Peyer's patch (tissue), 4 donors: Measurements from ENCODE around the gene AUTS2. TPM values are rescaled to one million over a fixed set of nuclear protein-coding genes. Genes with fewer than 3 reads are reported as not detected.

Source experiments
- DNase-seq, 3 donors: peaks; one replicate each; pipeline ENCODE4 v3.0.0-alpha.2; 2017 to 2019
- H3K27ac ChIP-seq, 4 donors: fragments of 200-600 bp; sonication (generic); one replicate each; pipeline ENCODE4 v1.5.1; 2016 to 2019
- H3K27me3 ChIP-seq, 2 donors: fragments of 200-600 bp; sonication (generic); one replicate each; pipeline ENCODE4 v1.5.1; 2019
- H3K36me3 ChIP-seq, 3 donors: fragments of 200-600 bp; sonication (generic); one replicate each; pipeline ENCODE4 v1.5.1; 2016 to 2019
- H3K4me1 ChIP-seq, 4 donors: fragments of 200-600 bp; sonication (generic); one replicate each; pipeline ENCODE4 v1.5.1; 2016 to 2019
- H3K4me3 ChIP-seq, 4 donors: fragments of 200-600 bp; sonication (generic); 1 replicate in 3 of 4; 2 replicates in 1 of 4; pipeline ENCODE4 v1.5.1; 2016 to 2019; ENCODE audit warnings: mild to moderate bottlenecking in 1 of 4
- H3K9me3 ChIP-seq, 4 donors: fragments of 200-600 bp; sonication (generic); one replicate each; pipeline ENCODE4 v1.5.1; 2016 to 2019; ENCODE audit warnings: mild to moderate bottlenecking in 1 of 4
- POLR2A ChIP-seq, 2 donors: fragments of 450-650 bp; IDR thresholded peaks; one replicate each; pipeline ENCODE4 v1.5.1; 2017; ENCODE audit warnings: antibody characterized with exemption in 2 of 2, mild to moderate bottlenecking in 2 of 2, moderate library complexity in 2 of 2
- total RNA-seq, 4 donors: library from RNA; depleted of rRNA; stranded (reverse); fragments of >200 nt; gene quantifications; one replicate each; pipeline ENCODE4 v1.1.0, GENCODE V29; 2016
- TF ChIP-seq, protein P1 (sequence below), 6 experiments: fragments of 450-650 bp in 4 of 6; fragments of 200-600 bp in 2 of 6; sonication (generic) in 1 of 6; IDR thresholded peaks; one replicate each; pipeline ENCODE4 v1.5.1; 2017 to 2019; ENCODE audit warnings: antibody characterized with exemption in 6 of 6, mild to moderate bottlenecking in 3 of 6, moderate library complexity in 1 of 6

AUTS2 gene
- total RNA-seq, 4 donors from 2014 or later: 55.9 to 90.0 (median 72.6) TPM

DNA sequence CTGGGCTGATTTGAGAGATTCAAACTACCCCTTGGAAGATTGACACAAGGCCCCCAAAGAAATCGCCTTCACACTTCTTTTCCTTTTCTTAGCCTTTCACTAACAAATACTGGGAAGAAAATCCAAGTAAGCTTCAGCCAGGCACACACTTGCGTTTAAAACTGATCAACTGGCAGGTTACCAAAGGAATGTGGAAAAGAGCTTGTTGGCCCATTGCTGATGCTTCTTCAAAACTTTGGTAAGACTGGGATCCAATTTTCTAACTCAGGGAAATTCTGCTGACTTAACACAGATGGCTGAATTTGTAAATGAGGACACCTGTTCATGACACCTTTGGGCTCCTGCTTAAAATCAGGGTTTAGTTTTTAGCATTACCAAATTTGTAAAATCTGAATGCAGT, 1069.1 kb downstream of the AUTS2 start:
- Histone ChIP-seq H3K9me3 (no peaks in the 10 kb centered on the region), H3K36me3 (no peaks in the 10 kb centered on the region), H3K4me3 (no peak overlapping the region), H3K27ac (no peak overlapping the region), H3K27me3 (no peaks in the 10 kb centered on the region), H3K4me1 (no peaks in the 10 kb centered on the region)
- TF ChIP-seq POLR2A (IDR thresholded peaks at IDR 0.05): no peak
- TF ChIP-seq, protein P1, sequence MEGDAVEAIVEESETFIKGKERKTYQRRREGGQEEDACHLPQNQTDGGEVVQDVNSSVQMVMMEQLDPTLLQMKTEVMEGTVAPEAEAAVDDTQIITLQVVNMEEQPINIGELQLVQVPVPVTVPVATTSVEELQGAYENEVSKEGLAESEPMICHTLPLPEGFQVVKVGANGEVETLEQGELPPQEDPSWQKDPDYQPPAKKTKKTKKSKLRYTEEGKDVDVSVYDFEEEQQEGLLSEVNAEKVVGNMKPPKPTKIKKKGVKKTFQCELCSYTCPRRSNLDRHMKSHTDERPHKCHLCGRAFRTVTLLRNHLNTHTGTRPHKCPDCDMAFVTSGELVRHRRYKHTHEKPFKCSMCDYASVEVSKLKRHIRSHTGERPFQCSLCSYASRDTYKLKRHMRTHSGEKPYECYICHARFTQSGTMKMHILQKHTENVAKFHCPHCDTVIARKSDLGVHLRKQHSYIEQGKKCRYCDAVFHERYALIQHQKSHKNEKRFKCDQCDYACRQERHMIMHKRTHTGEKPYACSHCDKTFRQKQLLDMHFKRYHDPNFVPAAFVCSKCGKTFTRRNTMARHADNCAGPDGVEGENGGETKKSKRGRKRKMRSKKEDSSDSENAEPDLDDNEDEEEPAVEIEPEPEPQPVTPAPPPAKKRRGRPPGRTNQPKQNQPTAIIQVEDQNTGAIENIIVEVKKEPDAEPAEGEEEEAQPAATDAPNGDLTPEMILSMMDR (IDR thresholded peaks at IDR 0.05): no peak
- no peak for DNase-seq

GRCh38 chr7:70668606-70669358, 1070.5 kb downstream of the AUTS2 start:
- Histone ChIP-seq H3K4me1 (no peaks in the 10 kb centered on the region), H3K27me3 (no peaks in the 10 kb centered on the region), H3K4me3 (no peak overlapping the region), H3K9me3 (no peaks in the 10 kb centered on the region), H3K27ac (no peak overlapping the region), H3K36me3 (no peaks in the 10 kb centered on the region)
- no peak for DNase-seq
- TF ChIP-seq POLR2A (IDR thresholded peaks at IDR 0.05): no peak
- TF ChIP-seq, protein P1 (IDR thresholded peaks at IDR 0.05): no peak

- Histone ChIP-seq H3K4me3 (no peak overlapping the region), H3K36me3 (no peaks in the 10 kb centered on the region), H3K27me3 (no peaks in the 10 kb centered on the region), H3K27ac (no peak overlapping the region), H3K9me3 (no peaks in the 10 kb centered on the region), H3K4me1 (no peaks in the 10 kb centered on the region)
- peak in 1 of 3 donors; percentile 61 for DNase-seq
- TF ChIP-seq POLR2A (IDR thresholded peaks at IDR 0.05): no peak
- TF ChIP-seq, protein P1 (IDR thresholded peaks at IDR 0.05): no peak
Observed at GRCh38 chr7:70669854-70670253, 1071.6 kb downstream of the AUTS2 start.

DNA sequence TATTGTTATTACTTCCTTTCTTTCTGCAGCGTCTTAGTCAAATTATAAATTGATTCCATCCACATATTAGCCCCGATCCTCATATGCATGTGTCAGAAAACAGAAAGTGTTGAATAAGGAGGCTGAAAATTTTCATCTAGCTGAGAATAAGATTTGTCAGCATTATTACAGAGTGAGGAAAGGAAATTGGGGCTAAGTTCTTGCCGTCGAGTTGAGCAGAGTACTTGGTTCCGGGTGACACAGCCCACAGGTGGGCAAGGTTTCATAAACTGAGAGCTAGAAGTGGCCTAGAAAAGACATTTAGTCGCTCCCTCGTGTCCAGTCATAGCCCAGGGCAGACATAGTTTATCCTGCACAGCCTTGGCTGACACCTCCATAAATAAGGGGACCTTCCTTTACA, 1072.0 kb downstream of the AUTS2 start:
- Histone ChIP-seq H3K27me3 (no peaks in the 10 kb centered on the region), H3K36me3 (no peaks in the 10 kb centered on the region), H3K9me3 (no peaks in the 10 kb centered on the region), H3K4me3 (no peak overlapping the region), H3K27ac (no peak overlapping the region), H3K4me1 (no peaks in the 10 kb centered on the region)
- TF ChIP-seq, protein P1 (IDR thresholded peaks at IDR 0.05): no peak
- TF ChIP-seq POLR2A (IDR thresholded peaks at IDR 0.05): no peak
- DNase-seq: no peak

DNA sequence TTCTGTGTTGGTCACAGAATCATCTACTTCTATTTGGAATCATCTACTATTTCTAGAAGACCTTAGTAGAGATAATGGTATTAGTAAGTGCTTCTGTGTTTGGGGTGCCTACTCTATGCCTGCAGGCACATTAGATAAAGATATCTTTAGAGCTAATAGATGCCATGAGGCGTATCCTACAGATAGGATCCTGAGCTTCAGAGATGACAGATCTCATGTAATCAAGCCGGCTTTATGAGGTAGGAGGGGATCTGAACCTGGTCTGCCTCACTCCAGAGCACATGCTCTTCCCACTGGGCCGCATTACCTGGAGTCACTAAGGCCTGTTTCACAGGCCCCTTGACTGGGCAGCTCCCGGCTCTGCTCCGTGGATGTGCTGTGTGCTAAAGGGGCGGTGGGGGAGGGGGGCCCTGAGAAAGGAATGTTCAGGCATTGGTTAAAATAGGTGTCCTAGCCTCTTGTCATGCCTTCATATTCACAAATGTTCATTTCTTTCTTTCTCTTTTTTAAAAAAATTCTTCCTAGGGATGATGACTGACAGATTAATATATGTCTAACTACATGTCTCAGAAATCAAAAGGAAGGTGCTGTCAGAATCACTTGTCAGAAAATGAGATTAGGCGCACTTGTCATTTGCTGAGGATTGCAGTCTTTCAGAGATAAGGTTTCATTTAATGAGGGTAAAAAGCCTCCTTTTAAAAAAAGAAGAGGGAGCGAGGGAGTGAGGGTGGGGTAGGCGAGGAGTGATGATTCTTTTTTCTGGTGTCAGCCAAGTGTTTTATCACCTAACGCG, 1075.7 kb downstream of the AUTS2 start:
- TF ChIP-seq, protein P1 (IDR thresholded peaks at IDR 0.05): no peak

More for the DNA sequence above, 1075.7 kb downstream of the AUTS2 start:
- Histone ChIP-seq H3K27ac (no peak overlapping the region), H3K36me3 (no peaks in the 10 kb centered on the region), H3K9me3 (no peaks in the 10 kb centered on the region), H3K27me3 (no peaks in the 10 kb centered on the region), H3K4me1 (no peaks in the 10 kb centered on the region), H3K4me3 (no peak overlapping the region)
- DNase-seq: no peak
